Measurements from ENCODE around the gene CMC2.

CMC2 gene

GRCh38 chr16:81005610-81006161 lies 999 bp downstream of the CMC2 start:
- H3K27ac Mint-ChIP-seq: peak overlapping the region; percentile 95
- H3K27me3 Mint-ChIP-seq (ENCODE audit: low read depth, poor library complexity): no peaks in the 10 kb centered on the region
- TF ChIP-seq, protein P1, sequence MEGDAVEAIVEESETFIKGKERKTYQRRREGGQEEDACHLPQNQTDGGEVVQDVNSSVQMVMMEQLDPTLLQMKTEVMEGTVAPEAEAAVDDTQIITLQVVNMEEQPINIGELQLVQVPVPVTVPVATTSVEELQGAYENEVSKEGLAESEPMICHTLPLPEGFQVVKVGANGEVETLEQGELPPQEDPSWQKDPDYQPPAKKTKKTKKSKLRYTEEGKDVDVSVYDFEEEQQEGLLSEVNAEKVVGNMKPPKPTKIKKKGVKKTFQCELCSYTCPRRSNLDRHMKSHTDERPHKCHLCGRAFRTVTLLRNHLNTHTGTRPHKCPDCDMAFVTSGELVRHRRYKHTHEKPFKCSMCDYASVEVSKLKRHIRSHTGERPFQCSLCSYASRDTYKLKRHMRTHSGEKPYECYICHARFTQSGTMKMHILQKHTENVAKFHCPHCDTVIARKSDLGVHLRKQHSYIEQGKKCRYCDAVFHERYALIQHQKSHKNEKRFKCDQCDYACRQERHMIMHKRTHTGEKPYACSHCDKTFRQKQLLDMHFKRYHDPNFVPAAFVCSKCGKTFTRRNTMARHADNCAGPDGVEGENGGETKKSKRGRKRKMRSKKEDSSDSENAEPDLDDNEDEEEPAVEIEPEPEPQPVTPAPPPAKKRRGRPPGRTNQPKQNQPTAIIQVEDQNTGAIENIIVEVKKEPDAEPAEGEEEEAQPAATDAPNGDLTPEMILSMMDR (IDR thresholded peaks at IDR 0.05): no peak
- peak overlapping the region; percentile 97 for H3K4me3 Mint-ChIP-seq
- peaks cover 21% of the 10 kb centered on the region for H3K36me3 Mint-ChIP-seq (ENCODE audit: low read depth)
- H3K4me1 Mint-ChIP-seq: peaks cover 45% of the 10 kb centered on the region
- DNase-seq: peak; percentile 6
- no peaks in the 10 kb centered on the region for H3K9me3 Mint-ChIP-seq

DNA sequence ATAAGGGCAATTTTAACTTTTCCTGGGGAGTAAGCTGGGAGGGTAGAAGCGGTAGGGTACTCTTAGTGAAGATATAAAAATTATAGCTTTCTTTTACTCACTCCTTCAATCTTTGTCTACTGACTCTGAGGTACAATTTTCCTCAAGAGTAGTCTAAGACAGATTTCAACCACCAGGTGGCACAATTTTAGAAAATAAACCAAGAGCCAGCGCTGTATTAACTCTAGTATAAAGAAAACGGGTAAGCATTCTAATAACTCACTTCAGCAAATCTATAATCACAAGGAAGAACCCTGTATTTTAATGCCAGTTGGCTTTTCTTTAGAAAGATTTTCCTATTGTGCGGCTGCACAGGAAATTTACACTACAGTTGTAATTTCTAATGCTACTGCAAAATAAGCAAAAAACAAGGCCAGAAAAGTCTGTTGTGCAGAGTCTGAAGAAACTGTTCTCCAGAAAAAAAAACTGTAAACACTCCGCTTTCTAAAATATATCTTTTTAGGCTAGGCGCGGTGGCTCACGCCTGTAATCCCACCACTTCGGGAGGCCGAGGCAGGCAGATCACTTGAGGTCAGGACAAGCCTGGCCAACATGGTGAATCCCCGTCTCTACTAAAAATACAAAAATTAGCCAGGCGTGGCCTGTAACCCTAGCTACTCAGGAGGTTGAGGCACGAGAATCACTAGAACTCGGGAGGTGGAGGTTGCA lies 1.9 kb downstream of the CMC2 start:
- Mint-ChIP-seq H3K27me3 (ENCODE audit: low read depth, poor library complexity) (no peaks in the 10 kb centered on the region), H3K4me3 (peak overlapping the region; percentile 97), H3K4me1 (peaks cover 45% of the 10 kb centered on the region), H3K9me3 (peaks cover 9% of the 10 kb centered on the region), H3K27ac (peak overlapping the region; percentile 21), H3K36me3 (ENCODE audit: low read depth) (peaks cover 28% of the 10 kb centered on the region)
- TF ChIP-seq, protein P1 (IDR thresholded peaks at IDR 0.05): peak; percentile 74
- peak; percentile 12 for DNase-seq

- TF ChIP-seq, protein P1 (IDR thresholded peaks at IDR 0.05): no peak
- peaks cover 44% of the 10 kb centered on the region for H3K4me1 Mint-ChIP-seq
- no peak overlapping the region for H3K27ac Mint-ChIP-seq
- H3K36me3 Mint-ChIP-seq (ENCODE audit: low read depth): peaks cover 38% of the 10 kb centered on the region
- no peak for DNase-seq
- H3K27me3 Mint-ChIP-seq (ENCODE audit: low read depth, poor library complexity): no peaks in the 10 kb centered on the region
- peaks cover 18% of the 10 kb centered on the region for H3K9me3 Mint-ChIP-seq
- H3K4me3 Mint-ChIP-seq: peak overlapping the region; percentile 28
Observed at GRCh38 chr16:81003610-81004460, 2.9 kb downstream of the CMC2 start.

DNA sequence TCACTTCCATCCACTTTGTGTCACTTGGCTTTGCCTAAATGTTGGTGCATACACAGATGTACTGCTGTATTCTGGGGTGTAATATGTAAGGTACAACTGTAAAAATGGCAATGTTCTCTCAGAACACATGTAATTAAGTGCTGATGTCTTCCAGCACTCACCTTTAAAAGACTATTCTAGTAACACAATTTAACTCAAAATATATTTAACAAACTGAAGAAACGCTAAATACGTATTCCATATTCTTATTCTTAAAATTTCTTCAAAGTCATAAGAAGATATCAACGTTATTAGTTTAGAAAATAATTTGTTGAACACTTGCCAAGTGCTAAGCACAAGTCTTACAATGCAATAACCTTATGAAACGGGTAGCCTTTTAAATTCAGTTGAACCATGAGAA lies 3.6 kb downstream of the CMC2 start:
- Mint-ChIP-seq H3K27ac (no peak overlapping the region), H3K9me3 (peaks cover 24% of the 10 kb centered on the region), H3K4me3 (no peak overlapping the region), H3K4me1 (peaks cover 37% of the 10 kb centered on the region), H3K36me3 (ENCODE audit: low read depth) (peaks cover 45% of the 10 kb centered on the region), H3K27me3 (ENCODE audit: low read depth, poor library complexity) (no peaks in the 10 kb centered on the region)
- DNase-seq: no peak
- TF ChIP-seq, protein P1 (IDR thresholded peaks at IDR 0.05): no peak

DNA sequence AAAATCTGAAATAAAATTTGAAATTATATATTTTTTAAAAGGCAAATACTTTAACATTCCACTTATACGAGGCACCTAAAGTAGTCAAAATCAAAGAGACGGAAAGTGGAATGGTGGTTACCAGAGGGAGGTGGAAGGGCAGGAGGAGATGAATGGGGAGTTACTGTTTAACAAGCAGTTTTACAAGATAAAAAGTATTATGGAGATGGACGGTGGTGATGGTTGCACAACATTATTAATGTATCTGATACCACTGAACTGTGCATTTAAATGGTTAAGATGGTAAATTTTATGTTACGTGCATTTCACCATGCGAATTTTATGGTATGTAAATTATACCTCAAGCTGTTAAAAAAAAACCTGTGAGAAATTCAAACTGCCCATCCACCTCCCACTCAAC lies 5.4 kb downstream of the CMC2 start:
- Mint-ChIP-seq H3K27ac (no peak overlapping the region), H3K4me3 (no peak overlapping the region), H3K9me3 (peaks cover 24% of the 10 kb centered on the region), H3K27me3 (ENCODE audit: low read depth, poor library complexity) (no peaks in the 10 kb centered on the region), H3K36me3 (ENCODE audit: low read depth) (peaks cover 47% of the 10 kb centered on the region), H3K4me1 (peaks cover 42% of the 10 kb centered on the region)
- TF ChIP-seq, protein P1 (IDR thresholded peaks at IDR 0.05): no peak
- DNase-seq: no peak
